ENCODE data around the gene FCRL5.

Gene FCRL5

GRCh38 chr1:157472959-157473358, 79.4 kb downstream of the FCRL5 start:
- no peaks in the 10 kb centered on the region for H3K36me3 ChIP-seq (ENCODE audit: control insufficient read depth in 2 of 2, insufficient read depth in 1 of 2, low read length in 2 of 2)
- no peak overlapping the region for H3K27ac ChIP-seq (ENCODE audit: extremely low read depth, low read depth, low read length)
- TF ChIP-seq PRDM10 (tag by site-specific recombination; IDR thresholded peaks at IDR 0.05), result no peak
- TF ChIP-seq MZF1 (tag by site-specific recombination; IDR thresholded peaks at IDR 0.05; ENCODE audit: borderline replicate concordance), result no peak
- no peak for TF ChIP-seq ZNF121 (tag by site-specific recombination; IDR thresholded peaks at IDR 0.05)
- H3K4me3 ChIP-seq (ENCODE audit: low read depth, low read length), result no peak overlapping the region
- H3K4me1 ChIP-seq (ENCODE audit: control insufficient read depth, insufficient read depth, low read length), result no peaks in the 10 kb centered on the region
- ChIA-PET CTCF (interaction anchor here (0.6 kb wide), 1 partner anchor 155 kb away, joined by 3 read pairs; no protein-coding TSS in a partner anchor), POLR2A (no interaction called here)
- peaks cover 2% of the 10 kb centered on the region; the same call in 1 of the 2 replicates for H3K9me3 ChIP-seq (ENCODE audit: control insufficient read depth, insufficient read depth, low read depth, low read length)

- ChIA-PET POLR2A (no interaction called here), CTCF (interaction anchor here (0.6 kb wide), 1 partner anchor 154 kb away, joined by 3 read pairs; no protein-coding TSS in a partner anchor)
- no peak overlapping the region for H3K4me3 ChIP-seq (ENCODE audit: low read depth, low read length)
- TF ChIP-seq PATZ1 (tag by site-specific recombination; IDR thresholded peaks at IDR 0.05) (no peak), ZNF311 (tag by site-specific recombination; IDR thresholded peaks at IDR 0.05; ENCODE audit: borderline replicate concordance) (no peak)
- peaks cover 2% of the 10 kb centered on the region; the same call in 1 of the 2 replicates for H3K9me3 ChIP-seq (ENCODE audit: control insufficient read depth, insufficient read depth, low read depth, low read length)
- H3K4me1 ChIP-seq (ENCODE audit: control insufficient read depth, insufficient read depth, low read length), result no peaks in the 10 kb centered on the region
- no peaks in the 10 kb centered on the region for H3K36me3 ChIP-seq (ENCODE audit: control insufficient read depth in 2 of 2, insufficient read depth in 1 of 2, low read length in 2 of 2)
- no peak overlapping the region for H3K27ac ChIP-seq (ENCODE audit: extremely low read depth, low read depth, low read length)
These were observed 80.1 kb downstream of the FCRL5 start for GRCh38 chr1:157472056-157472701.

GRCh38 chr1:157471531-157471930, 80.8 kb downstream of the FCRL5 start:
- Histone ChIP-seq H3K9me3 (ENCODE audit: control insufficient read depth, insufficient read depth, low read depth, low read length) (peaks cover 2% of the 10 kb centered on the region; the same call in 1 of the 2 replicates), H3K4me3 (ENCODE audit: low read depth, low read length) (no peak overlapping the region), H3K36me3 (ENCODE audit: control insufficient read depth in 2 of 2, insufficient read depth in 1 of 2, low read length in 2 of 2) (no peaks in the 10 kb centered on the region), H3K4me1 (ENCODE audit: control insufficient read depth, insufficient read depth, low read length) (no peaks in the 10 kb centered on the region), H3K27ac (ENCODE audit: extremely low read depth, low read depth, low read length) (no peak overlapping the region)
- POLR2A ChIA-PET, result no interaction called here
- CTCF ChIA-PET, result no interaction called here
- TF ChIP-seq ZNF19 (tag by site-specific recombination; IDR thresholded peaks at IDR 0.05; ENCODE audit: low read depth), result no peak
- no peak for TF ChIP-seq ZNF791 (tag by site-specific recombination; IDR thresholded peaks at IDR 0.05)
- no peak for TF ChIP-seq ZNF391 (tag by site-specific recombination; IDR thresholded peaks at IDR 0.05; ENCODE audit: borderline replicate concordance, low read depth)
- TF ChIP-seq ZFP3 (tag by site-specific recombination; IDR thresholded peaks at IDR 0.05; ENCODE audit: low read depth), result no peak
- TF ChIP-seq ZNF677 (tag by site-specific recombination; IDR thresholded peaks at IDR 0.05), result no peak
- no peak for TF ChIP-seq ZNF280C (tag by site-specific recombination; IDR thresholded peaks at IDR 0.05)
- no peak for TF ChIP-seq ZNF654 (tag by site-specific recombination; IDR thresholded peaks at IDR 0.05; ENCODE audit: low read depth)
- TF ChIP-seq ZNF776 (tag by site-specific recombination; IDR thresholded peaks at IDR 0.05; ENCODE audit: borderline replicate concordance), result no peak
- TF ChIP-seq ZNF214 (tag by site-specific recombination; IDR thresholded peaks at IDR 0.05; ENCODE audit: borderline replicate concordance), result no peak
- no peak for TF ChIP-seq GLIS1 (tag by site-specific recombination; IDR thresholded peaks at IDR 0.05)
- TF ChIP-seq HOXC10 (CRISPR knock-in tag; IDR thresholded peaks at IDR 0.05), result no peak
- no peak for TF ChIP-seq YY1 (tag by site-specific recombination; IDR thresholded peaks at IDR 0.05)
- TF ChIP-seq BCL11A (tag by site-specific recombination; IDR thresholded peaks at IDR 0.05; ENCODE audit: low read depth), result no peak
- no peak for TF ChIP-seq ZNF626 (tag by site-specific recombination; IDR thresholded peaks at IDR 0.05)
- no peak for TF ChIP-seq ZBTB7A (tag by site-specific recombination; IDR thresholded peaks at IDR 0.05; ENCODE audit: low read depth)
- TF ChIP-seq ZNF169 (tag by site-specific recombination; IDR thresholded peaks at IDR 0.05), result no peak
- no peak for TF ChIP-seq SCRT2 (tag by site-specific recombination; IDR thresholded peaks at IDR 0.05)
